SU-DHL-6 (cell line): ENCODE results near the gene XKR7.

ENCODE experiments used
- H2AFZ ChIP-seq: fragments of 200-600 bp; sonication (generic); 2 replicates; pipeline ENCODE4 v1.6.1; 2014; ENCODE audit warnings: low read depth, mild to moderate bottlenecking, moderate library complexity, mixed read lengths, antibody characterized with exemption, low read length; ENCODE audit not compliant: severe bottlenecking
- H3F3A ChIP-seq: fragments of 200-600 bp; shearing (Covaris generic); 2 replicates; pipeline ENCODE4 v1.6.0; 2016; ENCODE audit warnings: antibody characterized with exemption, mild to moderate bottlenecking; ENCODE audit not compliant: insufficient read depth
- H3K27ac ChIP-seq: fragments of 200-600 bp; sonication (generic); 2 replicates; pipeline ENCODE4 v1.5.1; 2016; ENCODE audit warnings: low read depth, mild to moderate bottlenecking, low read length, moderate library complexity, mixed read lengths
- H3K27me3 ChIP-seq: fragments of 200-600 bp; sonication (generic), shearing (Covaris generic); 2 replicates; pipeline ENCODE4 v1.6.0; 2014; ENCODE audit warnings: mild to moderate bottlenecking, low read length
- H3K36me3 ChIP-seq: fragments of 200-600 bp; sonication (generic); 2 replicates; pipeline ENCODE4 v1.6.1; 2014; ENCODE audit warnings: mild to moderate bottlenecking, low read length, mixed read lengths
- H3K4me2 ChIP-seq: fragments of 300-600, 200-600 bp; shearing (Covaris generic), sonication (generic); 2 replicates; pipeline ENCODE4 v1.6.0; 2014; ENCODE audit warnings: low read length, low read depth, mild to moderate bottlenecking; ENCODE audit not compliant: poor library complexity, severe bottlenecking
- H3K4me3 ChIP-seq: fragments of 200-600 bp; sonication (generic); 2 replicates; pipeline ENCODE4 v1.5.1; 2014; ENCODE audit warnings: antibody characterized with exemption, low read length, mild to moderate bottlenecking, mixed read lengths; ENCODE audit not compliant: insufficient read depth, poor library complexity, severe bottlenecking
- H3K79me2 ChIP-seq: fragments of 200-600 bp; sonication (generic); 2 replicates; pipeline ENCODE4 v1.6.1; 2014; ENCODE audit warnings: mild to moderate bottlenecking, low read length, moderate library complexity; ENCODE audit not compliant: insufficient read depth
- H3K9ac ChIP-seq: fragments of 200-600 bp; sonication (generic); 2 replicates; pipeline ENCODE4 v1.7.0; 2014; ENCODE audit warnings: mild to moderate bottlenecking, low read length
- H3K9me2 ChIP-seq: fragments of 200-600 bp; sonication (generic); replicated peaks from 2 replicates; pipeline ENCODE4 v1.6.1; 2014; ENCODE audit warnings: low read length; ENCODE audit not compliant: insufficient read depth
- H3K9me3 ChIP-seq: fragments of 200-600 bp; sonication (generic); 2 replicates; pipeline ENCODE4 v1.6.1; 2014; ENCODE audit warnings: low read length, mixed read lengths; ENCODE audit not compliant: insufficient read depth
- H4K20me1 ChIP-seq: fragments of 200-600 bp; sonication (generic); 2 replicates; pipeline ENCODE4 v1.6.1; 2014; ENCODE audit warnings: low read depth, mild to moderate bottlenecking, antibody characterized with exemption, low read length, moderate library complexity, mixed read lengths
- CTCF ChIP-seq: fragments of 200-600 bp; sonication (generic); IDR thresholded peaks from one replicate; pipeline ENCODE4 v1.5.1; 2017; ENCODE audit warnings: antibody characterized with exemption, mild to moderate bottlenecking, low read length, moderate library complexity; ENCODE audit not compliant: insufficient read depth, poor library complexity, severe bottlenecking
- EZH2phosphoT487 ChIP-seq: fragments of 200-600 bp; sonication (generic), shearing (Covaris generic); conservative IDR thresholded peaks from 2 replicates; pipeline ENCODE4 v1.6.1; 2018; ENCODE audit warnings: mild to moderate bottlenecking, antibody characterized with exemption, low read length, moderate library complexity, mixed read lengths

The XKR7 gene

GRCh38 chr20:31967830-31968249 lies at the start of gene XKR7:
TSS of gene XKR7 (plus strand) at chr20:31968151. CDS start at chr20:31968176, 25 bp downstream.
- H3K4me3 ChIP-seq = no peak within 1 kb of the TSS
- H3K9me3 ChIP-seq = no peaks in the 10 kb centered on the region
- H4K20me1 ChIP-seq = no peaks in the 10 kb centered on the region
- no peak within 1 kb of the TSS for H2AFZ ChIP-seq
- no peaks in the 10 kb centered on the region for H3K79me2 ChIP-seq
- H3K9me2 ChIP-seq = no peaks in the 10 kb centered on the region
- no peaks in the 10 kb centered on the region for H3K27me3 ChIP-seq
- H3K4me2 ChIP-seq = no peak within 1 kb of the TSS
- TF ChIP-seq CTCF = no peak
- TF ChIP-seq EZH2phosphoT487 = no peak
- no peaks in the 10 kb centered on the region for H3K36me3 ChIP-seq
- H3K27ac ChIP-seq = no peak within 1 kb of the TSS
- H3F3A ChIP-seq = no peaks in the 10 kb centered on the region
- no peak within 1 kb of the TSS for H3K9ac ChIP-seq

- Histone ChIP-seq H3F3A (no peaks in the 10 kb centered on the region), H3K9ac (no peak overlapping the region), H4K20me1 (no peaks in the 10 kb centered on the region), H2AFZ (no peak overlapping the region), H3K27me3 (no peaks in the 10 kb centered on the region), H3K9me2 (no peaks in the 10 kb centered on the region), H3K4me3 (no peak overlapping the region), H3K4me2 (no peak overlapping the region), H3K9me3 (no peaks in the 10 kb centered on the region), H3K79me2 (no peaks in the 10 kb centered on the region), H3K36me3 (no peaks in the 10 kb centered on the region), H3K27ac (no peak overlapping the region)
- TF ChIP-seq EZH2phosphoT487 (no peak), CTCF (no peak)
These were observed 49.4 kb upstream of the XKR7 start for GRCh38 chr20:31918466-31919105.

- no peak overlapping the region for H3K4me3 ChIP-seq
- no peaks in the 10 kb centered on the region for H3K36me3 ChIP-seq
- no peak overlapping the region for H3K4me2 ChIP-seq
- no peaks in the 10 kb centered on the region for H3K9me3 ChIP-seq
- no peak overlapping the region for H2AFZ ChIP-seq
- no peak overlapping the region for H3K9ac ChIP-seq
- H3K79me2 ChIP-seq = no peaks in the 10 kb centered on the region
- no peaks in the 10 kb centered on the region for H3F3A ChIP-seq
- no peaks in the 10 kb centered on the region for H3K9me2 ChIP-seq
- no peaks in the 10 kb centered on the region for H3K27me3 ChIP-seq
- TF ChIP-seq CTCF = no peak
- TF ChIP-seq EZH2phosphoT487 = no peak
- no peak overlapping the region for H3K27ac ChIP-seq
- no peaks in the 10 kb centered on the region for H4K20me1 ChIP-seq
These were observed 48.4 kb upstream of the XKR7 start for GRCh38 chr20:31919410-31920155.
